GM18498 (cell line): ENCODE data around the gene BRSK2.

Source experiments
- ATAC-seq: cut with Tn5 transposase; IDR thresholded peaks from one replicate; pipeline ENCODE4 v1.9.1; 2021; ENCODE audit warnings: mild to moderate bottlenecking, moderate library complexity; ENCODE audit not compliant: unreplicated experiment

Gene BRSK2

GRCh38 chr11:1480191-1480554 is 90.4 kb downstream of the BRSK2 start:
- no peak for ATAC-seq

DNA sequence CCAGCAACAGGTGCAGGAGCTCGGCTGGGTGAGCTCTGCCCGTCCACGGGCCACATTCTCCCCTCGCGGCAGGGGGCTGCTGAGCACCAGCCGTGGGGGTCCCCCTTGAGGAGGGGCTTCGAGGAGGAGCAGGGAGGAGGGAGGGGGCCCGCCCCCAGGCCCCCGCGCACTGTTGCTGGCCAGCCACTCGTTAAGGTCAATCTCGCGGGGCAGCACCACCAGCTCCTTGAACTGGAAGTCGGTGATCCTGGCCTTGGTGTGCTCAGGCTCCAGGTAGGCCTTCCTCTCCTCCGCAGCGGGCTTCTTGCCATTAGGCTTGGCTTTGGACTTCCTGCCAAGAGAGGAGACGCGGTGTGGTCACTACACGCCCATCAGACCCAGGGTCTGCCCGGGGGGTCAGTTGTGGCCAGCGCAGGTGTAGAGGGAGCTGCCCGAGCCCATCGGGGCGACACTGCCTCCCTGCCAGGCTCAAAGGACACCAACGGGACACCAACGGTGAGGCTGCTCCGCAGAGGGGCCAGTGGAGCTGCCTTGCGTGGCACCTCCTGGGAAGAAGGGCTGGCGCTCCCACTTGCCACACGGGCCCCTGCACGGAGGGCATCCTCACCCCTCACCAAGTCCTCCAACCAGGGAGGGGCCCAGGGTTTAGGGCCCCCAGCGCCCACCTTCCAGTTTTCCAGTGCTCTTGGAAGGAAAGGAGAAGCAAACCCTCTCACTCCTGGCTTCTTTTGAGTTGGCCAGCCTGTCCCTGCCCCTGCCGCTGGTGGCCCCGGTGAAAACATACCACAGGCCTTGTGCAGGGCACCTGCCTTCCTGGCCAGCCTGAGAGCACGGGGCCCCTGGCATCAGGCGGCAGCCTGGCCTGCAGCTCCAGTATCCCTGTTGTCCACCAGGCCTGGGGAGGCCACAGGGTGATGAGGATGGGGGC is 91.1 kb downstream of the BRSK2 start:
- ATAC-seq, result no peak

GRCh38 chr11:1481483-1481825 is 91.7 kb downstream of the BRSK2 start:
- ATAC-seq, result no peak

- ATAC-seq, result no peak
These were observed 92.2 kb downstream of the BRSK2 start for GRCh38 chr11:1481861-1482441.

DNA sequence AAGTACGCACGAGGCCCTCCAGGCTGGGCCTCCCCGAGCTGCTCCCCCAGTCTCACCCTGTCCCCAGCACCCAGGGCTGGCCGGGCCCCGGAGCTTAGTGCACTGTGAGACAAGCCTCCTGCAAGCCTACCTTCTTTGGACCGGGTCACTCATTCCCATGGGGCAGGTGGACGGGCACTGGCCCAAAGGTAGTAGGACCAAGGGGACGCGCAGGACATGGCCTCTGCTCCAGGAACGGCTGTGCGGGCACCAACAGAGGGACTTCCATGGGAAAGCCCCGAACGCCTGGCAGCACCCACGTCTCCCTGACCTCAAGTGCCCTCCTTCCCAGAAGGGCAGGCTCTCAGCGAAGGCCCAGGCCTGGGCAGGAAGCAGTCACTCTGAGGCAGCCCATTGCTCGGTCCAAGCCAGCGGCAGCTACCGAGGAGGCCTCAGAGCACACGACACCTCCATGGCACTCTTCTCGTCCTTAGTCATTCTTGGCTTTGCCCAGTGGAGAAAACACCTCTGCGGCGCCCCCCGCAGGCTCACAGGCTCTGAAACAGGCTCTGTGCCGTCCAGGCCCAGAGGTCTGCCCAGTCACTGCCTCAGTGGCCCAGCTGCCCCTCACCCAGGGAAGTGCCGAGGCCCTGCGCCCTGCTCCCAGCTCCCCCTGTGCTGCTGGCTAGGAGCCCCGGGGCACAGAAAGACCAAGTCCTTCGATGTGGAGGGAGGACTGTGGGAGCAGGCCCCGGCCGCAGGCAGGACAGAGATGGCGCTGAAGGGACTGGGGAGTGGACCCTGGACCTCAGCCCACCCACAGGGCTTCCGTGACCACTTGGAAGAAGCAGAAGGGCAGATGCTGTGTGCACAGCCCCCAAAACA is 93.1 kb downstream of the BRSK2 start:
- no peak for ATAC-seq

GRCh38 chr11:1483445-1483961 is 93.8 kb downstream of the BRSK2 start:
- no peak for ATAC-seq

DNA sequence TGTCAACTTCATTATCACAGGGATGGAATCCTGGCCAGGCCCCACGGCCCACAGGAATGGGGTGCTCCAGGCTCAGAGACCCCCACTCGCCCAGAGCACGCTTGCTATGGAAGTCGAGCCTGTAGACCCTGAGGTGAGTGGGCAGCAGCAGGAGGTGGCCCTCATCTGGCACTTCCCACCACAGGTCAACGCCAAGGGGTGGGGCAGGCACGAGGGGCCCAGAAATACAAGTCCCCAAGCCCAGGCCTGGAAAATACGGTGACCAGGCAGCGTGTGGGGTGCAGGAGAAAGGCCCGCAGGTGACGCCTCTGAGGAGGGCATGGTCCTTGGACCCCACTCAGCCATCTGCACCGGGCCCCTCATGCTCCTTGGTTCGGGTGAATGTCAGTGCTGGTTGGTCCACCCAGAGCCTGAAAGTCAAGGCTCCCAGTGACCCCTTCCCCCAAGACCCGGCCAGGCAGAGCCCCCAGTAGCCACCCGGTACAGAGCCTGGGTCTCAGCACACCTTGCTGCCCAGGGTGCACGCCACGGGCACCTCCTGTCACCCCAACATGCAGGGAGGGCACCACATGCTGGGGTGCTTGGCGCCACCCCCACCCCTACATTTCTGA is 94.4 kb downstream of the BRSK2 start:
- ATAC-seq, result no peak

DNA sequence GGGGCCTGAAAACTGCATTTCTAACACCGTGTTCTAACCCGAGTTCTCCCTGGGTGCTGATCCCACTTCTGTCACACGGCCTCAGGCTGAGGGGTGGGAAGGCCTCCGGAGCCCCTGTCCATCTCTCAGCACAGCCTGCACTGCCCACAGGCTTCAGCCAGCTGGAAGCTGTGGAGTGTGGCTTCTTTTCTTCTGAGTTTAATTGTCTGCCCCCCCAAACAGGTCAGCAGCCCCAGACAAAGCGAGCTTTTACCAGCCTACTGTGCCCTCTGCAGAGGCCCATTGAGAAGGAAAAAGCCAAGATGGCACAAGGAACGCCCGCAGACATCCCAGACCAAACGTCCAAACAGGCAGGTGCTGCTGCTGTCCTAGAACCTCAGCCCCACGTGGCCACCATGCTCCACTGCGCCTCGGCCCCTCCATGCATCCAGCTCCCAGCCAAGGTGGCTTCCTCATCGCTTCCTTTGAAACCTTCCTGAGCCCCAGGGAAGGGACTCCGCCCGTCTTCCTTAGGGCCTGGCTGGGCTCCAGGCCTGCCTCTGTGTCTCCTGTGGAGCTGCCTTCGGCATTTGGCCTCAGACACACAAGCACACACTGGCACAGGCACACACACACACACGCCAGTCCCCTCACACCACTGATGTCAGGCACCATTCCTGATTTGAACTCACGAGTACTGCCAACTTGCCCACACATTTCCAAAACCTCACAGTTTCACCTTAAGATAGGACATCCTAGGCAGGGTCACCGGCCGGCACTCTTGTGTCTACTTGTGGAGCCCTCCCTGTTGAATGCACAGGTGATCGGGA is 95.2 kb downstream of the BRSK2 start:
- no peak for ATAC-seq

DNA sequence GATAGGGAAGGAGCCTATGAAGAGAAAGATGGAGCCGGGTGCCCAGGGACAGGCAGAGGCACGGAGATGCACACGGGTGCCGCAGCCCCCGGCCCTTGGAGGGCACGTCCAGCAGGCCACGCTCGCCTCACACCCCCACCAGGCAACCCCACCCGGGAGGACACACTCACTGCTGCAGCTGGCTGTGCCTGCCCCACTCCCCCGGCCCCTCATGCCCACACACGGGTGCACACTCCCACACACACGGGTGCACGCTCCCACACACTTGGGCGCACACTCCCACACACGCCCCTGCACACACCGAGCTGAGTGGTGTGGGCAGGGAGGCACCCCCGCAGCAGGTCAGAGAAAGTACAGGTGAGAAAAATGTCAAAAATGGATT is 95.8 kb downstream of the BRSK2 start:
- ATAC-seq, result no peak

- ATAC-seq, result no peak
These were observed 96.5 kb downstream of the BRSK2 start, which contains the start of gene MOB2 for GRCh38 chr11:1486054-1486825. MOB2 (minus strand) TSS chr11:1486779; CDS start chr11:1486556, 223 bp downstream.

GRCh38 chr11:1487091-1487850 is 97.5 kb downstream of the BRSK2 start:
- ATAC-seq, result no peak

DNA sequence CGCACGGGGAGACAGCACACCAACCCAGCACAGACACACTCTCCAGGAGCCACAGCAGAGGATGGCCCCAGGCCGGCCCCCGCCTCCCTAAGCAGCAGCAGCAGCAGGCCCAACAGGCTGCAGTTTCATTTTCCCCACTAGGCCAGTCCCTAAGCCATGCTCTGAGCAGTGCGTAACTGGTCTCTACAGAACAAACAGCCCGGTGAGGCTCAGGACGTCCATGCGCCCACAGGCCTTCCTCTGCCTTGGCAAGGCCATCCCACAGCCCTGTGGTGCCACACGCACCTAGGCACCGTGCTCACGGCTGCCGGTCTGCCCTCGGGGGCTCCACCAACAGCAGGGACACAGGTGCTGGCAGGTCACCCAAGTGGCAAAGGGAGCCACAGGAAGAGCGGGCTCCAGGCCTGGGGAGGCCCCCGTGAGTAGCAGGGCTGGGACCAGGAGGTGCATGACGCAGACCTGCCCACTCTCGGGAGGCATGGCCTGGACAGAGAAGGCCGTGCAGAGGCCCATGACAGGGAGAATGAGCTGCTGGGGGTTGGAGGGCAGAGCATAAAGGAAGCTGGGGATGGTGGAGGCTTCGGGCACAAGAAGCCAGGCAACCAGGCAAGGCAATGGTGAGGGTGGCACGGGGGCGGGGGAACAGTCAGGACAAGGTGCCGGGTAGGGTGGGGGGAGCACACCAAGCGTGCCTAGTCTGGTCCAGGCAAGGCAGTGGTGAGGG is 98.3 kb downstream of the BRSK2 start:
- ATAC-seq, result no peak

DNA sequence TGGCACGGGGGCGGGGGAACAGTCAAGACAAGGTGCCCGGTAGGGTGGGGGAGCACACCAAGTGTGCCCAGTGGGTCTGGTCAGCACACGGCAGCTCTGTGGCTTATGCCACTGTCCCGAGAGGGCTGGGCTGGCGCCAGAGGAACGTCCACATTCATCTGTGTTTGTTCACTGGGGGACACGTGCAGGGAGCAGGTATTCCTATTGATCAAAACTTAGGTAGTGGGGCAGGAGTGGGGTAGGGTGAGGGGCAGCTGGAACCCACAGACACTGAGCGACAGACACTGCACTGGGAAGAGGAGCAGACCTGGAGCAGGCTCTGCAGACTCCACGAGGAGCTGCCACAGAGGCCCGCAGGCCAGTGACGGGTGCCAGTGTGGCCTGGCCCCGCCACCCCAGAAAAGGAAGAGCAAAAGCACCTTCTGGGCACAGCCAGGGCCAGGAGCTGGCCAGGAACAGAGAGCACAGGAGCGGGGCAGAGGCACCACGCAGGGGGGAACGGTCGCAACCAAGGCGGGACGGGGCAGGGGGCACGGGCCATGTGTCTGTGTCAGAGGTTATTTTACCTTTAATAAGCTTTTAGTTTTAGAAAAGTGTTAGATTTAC is 98.9 kb downstream of the BRSK2 start:
- no peak for ATAC-seq

- ATAC-seq, result no peak
These were observed 100.9 kb downstream of the BRSK2 start for GRCh38 chr11:1490651-1491050.

- ATAC-seq, result no peak
These were observed 101.6 kb downstream of the BRSK2 start for GRCh38 chr11:1491379-1491778.

- no peak for ATAC-seq
These were observed 104.0 kb downstream of the BRSK2 start for GRCh38 chr11:1493650-1494244.

- ATAC-seq, result no peak
These were observed 104.9 kb downstream of the BRSK2 start for GRCh38 chr11:1494650-1495049.
